ENCODE measurements around the gene GLIS1.

DNA sequence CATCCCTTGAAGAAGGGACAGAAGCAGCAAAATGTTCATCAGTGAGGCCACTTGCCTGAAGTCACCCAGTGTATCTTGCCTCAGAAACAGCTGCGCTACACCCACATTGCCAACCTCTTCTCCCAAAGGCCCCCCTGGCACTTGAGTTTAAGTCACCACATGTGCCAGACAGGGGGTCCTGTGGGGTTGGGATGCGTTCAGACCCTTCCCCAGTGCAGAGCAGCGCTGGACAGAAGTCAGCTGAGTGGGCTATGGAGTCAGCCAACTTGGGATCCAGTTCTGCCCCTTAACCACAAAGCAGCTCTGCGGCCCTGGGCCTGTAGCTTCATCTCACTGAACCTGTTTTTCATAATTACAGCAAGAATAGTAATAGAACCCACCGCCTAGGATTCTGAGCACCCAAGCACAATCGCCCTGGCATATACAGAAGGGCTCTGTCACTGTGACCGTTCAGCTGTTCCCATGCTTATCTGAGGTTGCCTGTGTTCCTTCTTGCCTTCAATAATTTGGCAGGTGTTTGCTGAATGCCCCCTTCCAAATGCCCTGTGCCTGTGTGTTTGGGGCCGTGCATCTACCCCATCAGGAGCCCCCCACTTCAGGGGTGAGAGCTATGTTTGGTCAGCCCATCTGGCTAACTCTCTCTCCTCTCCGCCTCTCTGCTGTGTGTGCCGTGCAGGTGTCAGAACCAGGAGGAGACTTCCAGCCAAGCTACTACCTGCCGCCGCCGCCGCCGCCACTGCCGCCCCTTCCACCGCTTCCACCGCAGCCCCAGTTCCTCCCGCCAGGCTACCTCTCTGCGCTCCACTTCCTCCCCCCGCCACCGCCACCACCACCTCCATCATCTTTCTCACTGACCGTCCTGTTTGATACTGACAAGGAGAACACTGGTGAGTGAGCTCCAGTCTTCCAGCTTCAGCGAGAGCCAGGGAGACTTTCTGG is 274.7 kb downstream of the GLIS1 start:
- TF ChIP-seq EZH2 (IDR thresholded peaks at IDR 0.05; ENCODE audit: low read length): no peak
- TF ChIP-seq, protein P1, sequence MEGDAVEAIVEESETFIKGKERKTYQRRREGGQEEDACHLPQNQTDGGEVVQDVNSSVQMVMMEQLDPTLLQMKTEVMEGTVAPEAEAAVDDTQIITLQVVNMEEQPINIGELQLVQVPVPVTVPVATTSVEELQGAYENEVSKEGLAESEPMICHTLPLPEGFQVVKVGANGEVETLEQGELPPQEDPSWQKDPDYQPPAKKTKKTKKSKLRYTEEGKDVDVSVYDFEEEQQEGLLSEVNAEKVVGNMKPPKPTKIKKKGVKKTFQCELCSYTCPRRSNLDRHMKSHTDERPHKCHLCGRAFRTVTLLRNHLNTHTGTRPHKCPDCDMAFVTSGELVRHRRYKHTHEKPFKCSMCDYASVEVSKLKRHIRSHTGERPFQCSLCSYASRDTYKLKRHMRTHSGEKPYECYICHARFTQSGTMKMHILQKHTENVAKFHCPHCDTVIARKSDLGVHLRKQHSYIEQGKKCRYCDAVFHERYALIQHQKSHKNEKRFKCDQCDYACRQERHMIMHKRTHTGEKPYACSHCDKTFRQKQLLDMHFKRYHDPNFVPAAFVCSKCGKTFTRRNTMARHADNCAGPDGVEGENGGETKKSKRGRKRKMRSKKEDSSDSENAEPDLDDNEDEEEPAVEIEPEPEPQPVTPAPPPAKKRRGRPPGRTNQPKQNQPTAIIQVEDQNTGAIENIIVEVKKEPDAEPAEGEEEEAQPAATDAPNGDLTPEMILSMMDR (optimal IDR thresholded peaks at IDR 0.05 in 1 of 3, IDR thresholded peaks at IDR 0.05 in 1 of 3, conservative IDR thresholded peaks at IDR 0.05 in 1 of 3; ENCODE audit: extremely low read depth in 1 of 3, insufficient read depth in 2 of 3, low read length in 3 of 3): no peak

All from keratinocyte (primary cell).